IMR-90 (cell line): ENCODE results near the gene PFN1. TPM values are rescaled to one million over a fixed set of nuclear protein-coding genes. Genes with fewer than 3 reads are reported as not detected.

Experiments used
- ATAC-seq: fragments of 200-7000 bp; cut with Tn5 transposase; 2 replicates; pipeline ENCODE4 v1.9.1; 2020; ENCODE audit warnings: low read depth, mild to moderate bottlenecking, moderate library complexity
- BruUV-seq: library from RNA; stranded (reverse); fragments of 400-500 nt; replicated peaks from 2 replicates; lab custom pipeline; 2021; lab: Mats Ljungman, UMichigan
- CTCF ChIA-PET: fragments of 300-600 bp; formaldehyde crosslinking; extraction: SDS; loops from one replicate; lab custom pipeline; 2021; ENCODE audit warnings: antibody characterized with exemption; lab: Yijun Ruan, JAX
- POLR2A ChIA-PET: fragments of 300-600 bp; sonication (Branson Sonifier 250); formaldehyde crosslinking; loops from one replicate; lab custom pipeline; 2022; ENCODE audit warnings: antibody characterized with exemption; ENCODE audit not compliant: unreplicated experiment; lab: Charles Lee
- DNase-seq: peaks from one replicate; pipeline ENCODE4 v3.0.0; 2013
- H2AFZ ChIP-seq: replicated peaks from 2 replicates; pipeline ENCODE3; 2013; ENCODE audit warnings: low read length, mild to moderate bottlenecking; ENCODE audit not compliant: poor library complexity
- H2AK5ac ChIP-seq: 2 replicates; pipeline ENCODE4 v1.6.1; 2013; ENCODE audit warnings: low read depth, low read length, inconsistent platforms
- H2AK9ac ChIP-seq: replicated peaks from 2 replicates; pipeline ENCODE3; 2013; ENCODE audit warnings: mild to moderate bottlenecking, low read depth, low read length, moderate library complexity; ENCODE audit not compliant: poor library complexity
- H2BK120ac ChIP-seq: 2 replicates; pipeline ENCODE4 v1.6.1; 2013; ENCODE audit warnings: low read depth, low read length, inconsistent platforms
- H2BK15ac ChIP-seq: 3 replicates; pipeline ENCODE4 v1.6.1; 2013; ENCODE audit warnings: low read depth, low read length, inconsistent platforms
- H2BK20ac ChIP-seq: 2 replicates; pipeline ENCODE4 v1.6.1; 2013; ENCODE audit warnings: low read depth, mild to moderate bottlenecking, inconsistent platforms, low read length, moderate library complexity
- H2BK5ac ChIP-seq: 2 replicates; pipeline ENCODE4 v1.6.1; 2013; ENCODE audit warnings: mild to moderate bottlenecking, low read depth, low read length, inconsistent platforms; ENCODE audit not compliant: poor library complexity, severe bottlenecking
- H3K14ac ChIP-seq: replicated peaks from 2 replicates; pipeline ENCODE4 v1.6.1; 2013; ENCODE audit warnings: low read depth, low read length, inconsistent platforms
- H3K18ac ChIP-seq: 2 replicates; pipeline ENCODE4 v1.6.1; 2013; ENCODE audit warnings: low read depth, low read length, control low read depth
- H3K23ac ChIP-seq: 2 replicates; pipeline ENCODE4 v1.6.1; 2013; ENCODE audit warnings: low read depth, low read length, inconsistent platforms
- H3K27ac ChIP-seq: 2 replicates; pipeline ENCODE4 v1.5.1; 2013; ENCODE audit warnings: mild to moderate bottlenecking, control low read depth, low read length; ENCODE audit not compliant: insufficient read depth
- H3K27me3 ChIP-seq: 2 replicates; pipeline ENCODE4 v1.6.1; 2013; ENCODE audit warnings: low read length; ENCODE audit not compliant: control insufficient read depth, insufficient read depth
- H3K36me3 ChIP-seq: 2 replicates; pipeline ENCODE4 v1.6.1; 2013; ENCODE audit warnings: low read length, mixed read lengths; ENCODE audit not compliant: control insufficient read depth, insufficient read depth
- H3K4ac ChIP-seq: 2 replicates; pipeline ENCODE4 v1.6.1; 2013; ENCODE audit warnings: low read depth, low read length, inconsistent platforms
- H3K4me1 ChIP-seq: 2 replicates; pipeline ENCODE4 v1.6.1; 2013; ENCODE audit warnings: low read length, mixed read lengths; ENCODE audit not compliant: control insufficient read depth, insufficient read depth
- H3K4me2 ChIP-seq: 2 replicates; pipeline ENCODE4 v1.6.1; 2013; ENCODE audit warnings: low read depth, mild to moderate bottlenecking, control low read depth, low read length, moderate library complexity
- H3K4me3 ChIP-seq: 2 replicates; pipeline ENCODE4 v1.5.1; 2013; ENCODE audit warnings: low read depth, mild to moderate bottlenecking, control low read depth, low read length, moderate library complexity; ENCODE audit not compliant: insufficient read depth
- H3K56ac ChIP-seq: 2 replicates; pipeline ENCODE4 v1.6.1; 2013; ENCODE audit warnings: low read length, inconsistent platforms; ENCODE audit not compliant: insufficient read depth; ENCODE audit errors: extremely low read depth
- H3K79me1 ChIP-seq, 2 experiments: 2 replicates each; pipeline ENCODE4 v1.6.1; 2013; ENCODE audit warnings: low read length in 2 of 2, inconsistent platforms in 1 of 2, low read depth in 1 of 2
- H3K9ac ChIP-seq: 2 replicates; pipeline ENCODE4 v1.6.1; 2013; ENCODE audit warnings: low read depth, low read length, control low read depth
- H3K9me1 ChIP-seq: 2 replicates; pipeline ENCODE4 v1.6.1; 2013; ENCODE audit warnings: low read length, inconsistent platforms; ENCODE audit not compliant: insufficient read depth
- H3K9me3 ChIP-seq: 2 replicates; pipeline ENCODE4 v1.6.1; 2013; ENCODE audit warnings: low read length; ENCODE audit not compliant: control insufficient read depth, insufficient read depth
- H4K20me1 ChIP-seq: 2 replicates; pipeline ENCODE4 v1.6.1; 2013; ENCODE audit warnings: low read length, inconsistent platforms; ENCODE audit not compliant: insufficient read depth
- H4K5ac ChIP-seq: 2 replicates; pipeline ENCODE4 v1.6.1; 2013; ENCODE audit warnings: mild to moderate bottlenecking, low read depth, low read length, control low read depth
- H4K8ac ChIP-seq, 2 experiments: 2 replicates each; pipeline ENCODE4 v1.6.1; 2013; ENCODE audit warnings: low read depth in 2 of 2, low read length in 2 of 2, control low read depth in 1 of 2, inconsistent platforms in 1 of 2
- H4K91ac ChIP-seq: 2 replicates; pipeline ENCODE4 v1.6.1; 2013; ENCODE audit warnings: low read depth, low read length, inconsistent platforms; ENCODE audit not compliant: insufficient read depth
- CEBPB ChIP-seq: IDR thresholded peaks from 2 replicates; pipeline ENCODE4 v1.6.1; 2012; ENCODE audit warnings: low read depth, low read length, improper control_type of control experiment
- POLR2A ChIP-seq: IDR thresholded peaks from 2 replicates; pipeline ENCODE4 v1.6.1; 2012; ENCODE audit warnings: mild to moderate bottlenecking, low read depth, low read length
- RAD21 ChIP-seq: IDR thresholded peaks from 2 replicates; pipeline ENCODE4 v1.6.1; 2012; ENCODE audit warnings: low read length, improper control_type of control experiment
- USF2 ChIP-seq: fragments of 150-350 bp; IDR thresholded peaks from 2 replicates; pipeline ENCODE4 v1.6.1; 2017; ENCODE audit warnings: mild to moderate bottlenecking, antibody characterized with exemption, low read length, low read depth
- WGBS, 2 experiments: methylation state at CpG; one replicate each; pipeline versions ENCODE4 v1.1.5 to v1.1.7; 2013; ENCODE audit warnings: missing lambda C conversion rate in 2 of 2; ENCODE audit not compliant: insufficient read length in 1 of 2; ENCODE audit errors: extremely low coverage in 2 of 2; 5-methylcytosine and 5-hydroxymethylcytosine counted together
- dilution Hi-C: fragments of 300-500 bp; cut with HindIII; formaldehyde crosslinking; loops from one replicate; pipeline ENCODE4 v1.14.3; 2018; ENCODE audit warnings: low sequenced_read_pairs; ENCODE audit not compliant: unreplicated experiment
- in situ Hi-C: fragments of 300-500 bp; cut with MboI; formaldehyde crosslinking; loops from 3 replicates; pipeline ENCODE4 v1.14.3; 2019; ENCODE audit warnings: low sequenced_read_pairs, inconsistent platforms, mixed read lengths
- intact Hi-C: fragments of 100-400 bp; cut with micrococcal nuclease; formaldehyde crosslinking; loops from 2 replicates; pipeline ENCODE4 v1.10.0; 2022
- polyA plus RNA-seq, 3 experiments: library from polyadenylated mRNA; depleted of rRNA; stranded (reverse); fragments of >200 nt; gene quantifications; 2 replicates each; pipeline ENCODE4 v1.2.3, GENCODE V29; 2012; ENCODE audit warnings: low replicate concordance in 1 of 3
- total RNA-seq: library from RNA; depleted of rRNA; stranded (reverse); fragments of >200 nt; gene quantifications from 2 replicates; pipeline ENCODE4 v1.2.3, GENCODE V29; 2012

The PFN1 gene
- total and polyA plus RNA-seq, 2 of the 4 experiments (the other 2 are of a cell fraction) = 348 to 1,671 TPM

- peaks cover 41% of the 10 kb centered on the region for H3K36me3 ChIP-seq
- DNase-seq (no peak), ATAC-seq (no peak)
- no peak overlapping the region for H4K5ac ChIP-seq
- no peak overlapping the region for H3K4me2 ChIP-seq
- no peak overlapping the region; a peak in 1 of 4 replicates for H4K8ac ChIP-seq
- ChIA-PET POLR2A (interaction anchor here (2.2 kb wide), 1 partner anchor 23 kb away, joined by 6 read pairs; the partner anchor contains the start of gene SPAG7), CTCF (no interaction called here)
- H2BK20ac ChIP-seq = no peak overlapping the region
- peaks cover 7% of the 10 kb centered on the region; the same call in 1 of the 2 replicates for H3K9me1 ChIP-seq
- no peak overlapping the region for H3K56ac ChIP-seq
- H3K4me3 ChIP-seq = no peak overlapping the region
- no peak overlapping the region for H2AK9ac ChIP-seq
- H4K91ac ChIP-seq = no peak overlapping the region
- 0 out of 2 replicates have a peak overlapping the region, but pooled peaks have one; percentile 41 for H3K23ac ChIP-seq
- peak overlapping the region; percentile 22 for H2BK5ac ChIP-seq
- in situ Hi-C loops (no loop called here), intact Hi-C loops (no loop called here), dilution Hi-C loops (no loop called here)
- H3K4me1 ChIP-seq = peaks cover 12% of the 10 kb centered on the region
- no peak overlapping the region for H2BK120ac ChIP-seq
- no peak overlapping the region for H3K27ac ChIP-seq
- BruUV-seq = no TSS peak
- peaks cover 14 to 49% of the 10 kb centered on the region in 2 experiments; a peak in 3 of 4 replicates for H3K79me1 ChIP-seq
- H2AK5ac ChIP-seq = no peak overlapping the region
- TF ChIP-seq POLR2A (peak; percentile 14; the same call in 1 of the 2 replicates), CEBPB (no peak), USF2 (no peak), RAD21 (no peak)
- no peak overlapping the region for H2AFZ ChIP-seq
- H3K14ac ChIP-seq = no peak overlapping the region
- no CpG with 5 or more reads among the region's 3 CpGs for WGBS, 2 experiments
- peaks cover 68% of the 10 kb centered on the region for H4K20me1 ChIP-seq
- H3K4ac ChIP-seq = no peak overlapping the region
- no peak overlapping the region for H3K9ac ChIP-seq
- no peaks in the 10 kb centered on the region for H3K9me3 ChIP-seq
- H3K27me3 ChIP-seq = no peaks in the 10 kb centered on the region
- no peak overlapping the region for H2BK15ac ChIP-seq
- H3K18ac ChIP-seq = no peak overlapping the region
Measured at GRCh38 chr17:4944163-4944553, 4.2 kb downstream of the PFN1 start.
